Caki2 (cell line): Measurements from ENCODE around the gene TSPAN10. TPM values are rescaled to one million over a fixed set of nuclear protein-coding genes. Genes with fewer than 3 reads are reported as not detected.
"Not testable (repeated sequence)": the region's sequence is repeated elsewhere in the genome, so short reads cannot be mapped to it uniquely, and the experiment has no call there.

ENCODE experiments used
- DNase-seq: peaks from one replicate; pipeline ENCODE4 v3.0.0-alpha.2; 2015; ENCODE audit warnings: low read depth
- in situ Hi-C: cut with HindIII; loops from 2 replicates; pipeline ENCODE4 v1.10.0; 2016; ENCODE audit warnings: low sequenced_read_pairs, low pct_unique_long_range_greater_than_20kb, mixed read lengths
- total RNA-seq: library from RNA; depleted of rRNA; stranded (reverse); fragments of >200 nt; shearing (Covaris generic); gene quantifications from 2 replicates; pipeline ENCODE4 v1.2.3, GENCODE V29; 2014; ENCODE audit warnings: low replicate concordance

TSPAN10 gene
- total RNA-seq, 1 experiment from 2014 or later, result 9.6 TPM

- DNase-seq, result no peak
- in situ Hi-C loops, result no loop called here
Observed at GRCh38 chr17:81655378-81656117, 18.6 kb downstream of the TSPAN10 start.

GRCh38 chr17:81656118-81656743, 19.2 kb downstream of the TSPAN10 start, which contains the start of gene PDE6G:
PDE6G (minus strand) TSS chr17:81656542; CDS start chr17:81653305, 3,237 bp downstream.
- DNase-seq, result no peak
- in situ Hi-C loops, result no loop called here

- in situ Hi-C loops, result no loop called here
- no peak for DNase-seq
Observed at GRCh38 chr17:81656835-81657234, 19.8 kb downstream of the TSPAN10 start.

- no peak for DNase-seq
- in situ Hi-C loops, result no loop called here
Observed at GRCh38 chr17:81659038-81659437, 22.0 kb downstream of the TSPAN10 start.

- no peak for DNase-seq
- in situ Hi-C loops, result no loop called here
Observed at GRCh38 chr17:81660441-81660840, 23.4 kb downstream of the TSPAN10 start.

- in situ Hi-C loops, result no loop called here
- no peak for DNase-seq
Observed at GRCh38 chr17:81662002-81662401, 25.0 kb downstream of the TSPAN10 start.

- no peak for DNase-seq
- in situ Hi-C loops, result no loop called here
Observed at GRCh38 chr17:81664051-81664470, 27.1 kb downstream of the TSPAN10 start.

GRCh38 chr17:81665205-81666091, 28.5 kb downstream of the TSPAN10 start:
- in situ Hi-C loops, result no loop called here
- DNase-seq, result peak; percentile 36

- in situ Hi-C loops, result no loop called here
- no peak for DNase-seq
Observed at GRCh38 chr17:81666092-81666341, 29.0 kb downstream of the TSPAN10 start.

- peak; percentile 89 for DNase-seq
- in situ Hi-C loops, result no loop called here
Observed at GRCh38 chr17:81666342-81667191, 29.6 kb downstream of the TSPAN10 start, which contains the start of the genes CCDC137 and OXLD1. CCDC137 (plus strand) TSS chr17:81666737; CDS start chr17:81666767, 30 bp downstream. OXLD1 (minus strand) TSS chr17:81666605; CDS start chr17:81666577, 28 bp downstream.

- in situ Hi-C loops, result no loop called here
- DNase-seq, result no peak
Observed at GRCh38 chr17:81667754-81668153, 30.8 kb downstream of the TSPAN10 start.

GRCh38 chr17:81672504-81672903, 35.5 kb downstream of the TSPAN10 start:
- DNase-seq, result no peak
- in situ Hi-C loops, result no loop called here

GRCh38 chr17:81672954-81673353, 36.0 kb downstream of the TSPAN10 start:
- in situ Hi-C loops, result no loop called here
- no peak for DNase-seq

- in situ Hi-C loops, result no loop called here
- no peak for DNase-seq
Observed at GRCh38 chr17:81673561-81674258, 36.7 kb downstream of the TSPAN10 start.

GRCh38 chr17:81675515-81676221, 38.7 kb downstream of the TSPAN10 start:
- in situ Hi-C loops, result not testable (repeated sequence)
- peak; percentile 41 for DNase-seq

- no peak for DNase-seq
Observed at GRCh38 chr17:81676906-81677305, 39.9 kb downstream of the TSPAN10 start.

GRCh38 chr17:81680150-81680549, 43.2 kb downstream of the TSPAN10 start:
- DNase-seq, result no peak
- in situ Hi-C loops, result no loop called here

More at GRCh38 chr17:81676906-81677305, 39.9 kb downstream of the TSPAN10 start:
- in situ Hi-C loops, result no loop called here
